OCI-LY1 (cell line): ENCODE results near the gene ANTKMT.

Source experiments
- EZH2 ChIP-seq: fragments of 200-600 bp; sonication (generic), shearing (Covaris generic); IDR thresholded peaks from 2 replicates; pipeline ENCODE4 v1.8.0; 2017; ENCODE audit warnings: borderline replicate concordance, mixed run types, mild to moderate bottlenecking, antibody characterized with exemption, low read length, moderate library complexity, mixed read lengths
- TF ChIP-seq, protein P1 (sequence below): fragments of 200-600 bp; sonication (generic), shearing (Covaris generic); IDR thresholded peaks from 2 replicates; pipeline ENCODE4 v1.5.1; 2017; ENCODE audit warnings: mild to moderate bottlenecking, antibody characterized with exemption, low read length, moderate library complexity, mixed read lengths

DNA sequence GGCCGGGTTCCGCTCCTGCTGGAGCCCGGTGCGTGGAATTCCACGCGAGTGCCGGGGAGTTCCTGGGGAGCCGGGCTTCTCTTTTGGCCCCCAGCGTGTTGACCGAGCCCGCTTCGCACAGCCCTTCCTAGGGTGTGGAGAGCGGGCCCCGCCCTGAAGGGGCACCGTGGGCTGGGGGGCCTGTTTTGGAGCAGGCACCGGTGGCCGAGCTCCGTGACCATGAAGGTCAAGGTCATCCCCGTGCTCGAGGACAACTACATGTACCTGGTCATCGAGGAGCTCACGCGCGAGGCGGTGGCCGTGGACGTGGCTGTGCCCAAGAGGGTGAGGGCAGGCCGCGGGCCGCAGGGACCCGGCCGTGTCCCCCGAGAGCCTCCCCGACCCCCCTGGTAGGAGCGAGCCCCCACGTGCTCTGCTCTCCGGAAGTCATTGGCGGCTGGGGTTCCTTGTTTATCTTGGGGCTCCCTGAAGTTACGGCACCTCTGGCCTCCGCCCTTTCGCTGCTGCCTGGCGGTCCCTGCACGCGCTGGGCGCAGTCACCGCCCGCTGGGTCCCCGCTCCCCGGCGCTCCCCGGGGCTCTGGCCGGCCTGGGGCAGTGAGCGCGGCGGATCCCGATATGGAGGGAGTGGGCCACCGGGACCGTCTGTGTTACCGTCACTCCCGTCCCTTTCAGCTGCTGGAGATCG is 6.5 kb downstream of the ANTKMT start:
- TF ChIP-seq, protein P1, sequence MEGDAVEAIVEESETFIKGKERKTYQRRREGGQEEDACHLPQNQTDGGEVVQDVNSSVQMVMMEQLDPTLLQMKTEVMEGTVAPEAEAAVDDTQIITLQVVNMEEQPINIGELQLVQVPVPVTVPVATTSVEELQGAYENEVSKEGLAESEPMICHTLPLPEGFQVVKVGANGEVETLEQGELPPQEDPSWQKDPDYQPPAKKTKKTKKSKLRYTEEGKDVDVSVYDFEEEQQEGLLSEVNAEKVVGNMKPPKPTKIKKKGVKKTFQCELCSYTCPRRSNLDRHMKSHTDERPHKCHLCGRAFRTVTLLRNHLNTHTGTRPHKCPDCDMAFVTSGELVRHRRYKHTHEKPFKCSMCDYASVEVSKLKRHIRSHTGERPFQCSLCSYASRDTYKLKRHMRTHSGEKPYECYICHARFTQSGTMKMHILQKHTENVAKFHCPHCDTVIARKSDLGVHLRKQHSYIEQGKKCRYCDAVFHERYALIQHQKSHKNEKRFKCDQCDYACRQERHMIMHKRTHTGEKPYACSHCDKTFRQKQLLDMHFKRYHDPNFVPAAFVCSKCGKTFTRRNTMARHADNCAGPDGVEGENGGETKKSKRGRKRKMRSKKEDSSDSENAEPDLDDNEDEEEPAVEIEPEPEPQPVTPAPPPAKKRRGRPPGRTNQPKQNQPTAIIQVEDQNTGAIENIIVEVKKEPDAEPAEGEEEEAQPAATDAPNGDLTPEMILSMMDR = no peak
- no peak for TF ChIP-seq EZH2
